ENCODE results near the gene TMEM214. TPM values are rescaled to one million over a fixed set of nuclear protein-coding genes. Genes with fewer than 3 reads are reported as not detected.

The TMEM214 gene
- total RNA-seq, 1 donor from 2014 or later: 55.3 TPM

GRCh38 chr2:27003007-27003406 is 29.8 kb upstream of the TMEM214 start:
- DNase-seq (ENCODE audit: low spot score): no peak
- Mint-ChIP-seq H3K4me3 (ENCODE audit: unreplicated experiment) (no peak overlapping the region), H3K4me1 (ENCODE audit: unreplicated experiment) (peaks cover 5% of the 10 kb centered on the region), H3K36me3 (ENCODE audit: low read depth, unreplicated experiment) (no peaks in the 10 kb centered on the region), H3K9me3 (ENCODE audit: unreplicated experiment) (no peaks in the 10 kb centered on the region), H3K27ac (ENCODE audit: unreplicated experiment) (no peak overlapping the region), H3K27me3 (ENCODE audit: unreplicated experiment) (peaks cover 2% of the 10 kb centered on the region)
- TF ChIP-seq CTCF (IDR thresholded peaks at IDR 0.05; ENCODE audit: unreplicated experiment): no peak

- TF ChIP-seq CTCF (IDR thresholded peaks at IDR 0.05; ENCODE audit: unreplicated experiment): no peak
- Mint-ChIP-seq H3K27ac (ENCODE audit: unreplicated experiment) (no peak overlapping the region), H3K27me3 (ENCODE audit: unreplicated experiment) (peaks cover 2% of the 10 kb centered on the region), H3K4me1 (ENCODE audit: unreplicated experiment) (peaks cover 5% of the 10 kb centered on the region), H3K36me3 (ENCODE audit: low read depth, unreplicated experiment) (no peaks in the 10 kb centered on the region), H3K4me3 (ENCODE audit: unreplicated experiment) (no peak overlapping the region), H3K9me3 (ENCODE audit: unreplicated experiment) (no peaks in the 10 kb centered on the region)
- DNase-seq (ENCODE audit: low spot score): no peak
Measured at GRCh38 chr2:27003857-27004256, 28.9 kb upstream of the TMEM214 start.

- Mint-ChIP-seq H3K9me3 (ENCODE audit: unreplicated experiment) (no peaks in the 10 kb centered on the region), H3K4me1 (ENCODE audit: unreplicated experiment) (peaks cover 13% of the 10 kb centered on the region), H3K27ac (ENCODE audit: unreplicated experiment) (no peak overlapping the region), H3K27me3 (ENCODE audit: unreplicated experiment) (peaks cover 5% of the 10 kb centered on the region), H3K36me3 (ENCODE audit: low read depth, unreplicated experiment) (no peaks in the 10 kb centered on the region), H3K4me3 (ENCODE audit: unreplicated experiment) (no peak overlapping the region)
- no peak for DNase-seq (ENCODE audit: low spot score)
- no peak for TF ChIP-seq CTCF (IDR thresholded peaks at IDR 0.05; ENCODE audit: unreplicated experiment)
Measured at GRCh38 chr2:27006602-27007415, 26.0 kb upstream of the TMEM214 start.

GRCh38 chr2:27007416-27008374 is 25.1 kb upstream of the TMEM214 start:
- peaks cover 4% of the 10 kb centered on the region for H3K36me3 Mint-ChIP-seq (ENCODE audit: low read depth, unreplicated experiment)
- H3K27me3 Mint-ChIP-seq (ENCODE audit: unreplicated experiment): peaks cover 5% of the 10 kb centered on the region
- H3K9me3 Mint-ChIP-seq (ENCODE audit: unreplicated experiment): peaks cover 4% of the 10 kb centered on the region
- no peak overlapping the region for H3K27ac Mint-ChIP-seq (ENCODE audit: unreplicated experiment)
- no peak overlapping the region for H3K4me3 Mint-ChIP-seq (ENCODE audit: unreplicated experiment)
- no peak for TF ChIP-seq CTCF (IDR thresholded peaks at IDR 0.05; ENCODE audit: unreplicated experiment)
- peaks cover 13% of the 10 kb centered on the region for H3K4me1 Mint-ChIP-seq (ENCODE audit: unreplicated experiment)
- no peak for DNase-seq (ENCODE audit: low spot score)
